SU-DHL-6 (cell line): ENCODE data around the gene PLXNA2.

Experiments used
- CTCF ChIP-seq: fragments of 200-600 bp; sonication (generic); IDR thresholded peaks from one replicate; pipeline ENCODE4 v1.5.1; 2017; ENCODE audit warnings: antibody characterized with exemption, mild to moderate bottlenecking, low read length, moderate library complexity; ENCODE audit not compliant: insufficient read depth, poor library complexity, severe bottlenecking
- EZH2phosphoT487 ChIP-seq: fragments of 200-600 bp; sonication (generic), shearing (Covaris generic); conservative IDR thresholded peaks from 2 replicates; pipeline ENCODE4 v1.6.1; 2018; ENCODE audit warnings: mild to moderate bottlenecking, antibody characterized with exemption, low read length, moderate library complexity, mixed read lengths

DNA sequence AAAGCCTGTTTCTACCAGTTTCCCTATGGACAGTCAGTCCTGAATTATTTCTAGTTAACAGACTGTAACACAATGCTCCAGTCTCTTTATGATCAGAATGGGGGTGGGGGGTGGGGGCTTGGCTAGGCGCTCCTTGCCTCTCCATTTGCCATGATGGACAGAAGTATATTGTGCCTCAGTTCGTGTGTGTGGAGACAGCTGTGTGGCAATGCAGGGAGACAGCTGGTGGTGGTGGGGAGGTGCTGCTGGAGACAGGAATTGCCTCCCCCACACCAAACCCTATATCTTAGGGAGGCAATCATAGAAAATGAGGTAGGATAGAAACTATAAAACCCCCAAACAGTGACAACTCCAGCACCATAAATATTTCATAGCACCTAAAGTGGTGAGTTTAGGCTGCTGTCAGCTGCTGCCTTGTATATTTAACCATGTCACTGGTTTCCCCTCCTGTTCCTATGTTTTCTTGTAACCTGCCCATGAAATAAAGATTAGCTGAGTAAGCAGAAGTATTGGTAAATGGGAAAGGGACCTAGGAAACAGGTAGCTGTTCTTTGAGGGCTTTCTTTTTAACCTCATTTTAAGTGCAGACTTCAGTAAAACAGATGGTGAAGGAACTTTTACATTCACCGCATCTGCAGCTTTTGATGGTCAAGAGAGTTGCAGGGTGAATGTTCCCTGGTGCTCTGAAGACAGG lies 3.4 kb downstream of the PLXNA2 start:
- no peak for TF ChIP-seq CTCF
- no peak for TF ChIP-seq EZH2phosphoT487
